OCI-LY1 (cell line): Measurements from ENCODE around the gene PSMD1.

Experiments used
- H2AFZ ChIP-seq: fragments of 200-600 bp; sonication (generic), shearing (Covaris generic); 2 replicates; pipeline ENCODE4 v1.6.0; 2014; ENCODE audit warnings: antibody characterized with exemption, mild to moderate bottlenecking, low read length
- H3F3A ChIP-seq: fragments of 200-600 bp; sonication (generic), shearing (Covaris generic); 2 replicates; pipeline ENCODE4 v1.6.0; 2014; ENCODE audit warnings: mild to moderate bottlenecking, antibody characterized with exemption, low read length, moderate library complexity; ENCODE audit not compliant: insufficient read depth
- H3K27ac ChIP-seq: fragments of 200-600 bp; sonication (generic); 2 replicates; pipeline ENCODE4 v1.5.1; 2014; ENCODE audit warnings: low read length, mixed run types, mild to moderate bottlenecking, low read depth; ENCODE audit not compliant: poor library complexity, severe bottlenecking
- H3K27me3 ChIP-seq: fragments of 200-600 bp; sonication (generic); 2 replicates; pipeline ENCODE4 v1.6.0; 2014; ENCODE audit warnings: antibody characterized with exemption, mild to moderate bottlenecking, low read length, moderate library complexity; ENCODE audit not compliant: insufficient read depth
- H3K36me3 ChIP-seq: fragments of 200-600 bp; sonication (generic); 2 replicates; pipeline ENCODE4 v1.6.1; 2014; ENCODE audit warnings: mild to moderate bottlenecking, antibody characterized with exemption, low read length, moderate library complexity, mixed read lengths; ENCODE audit not compliant: insufficient read depth
- H3K4me1 ChIP-seq: fragments of 200-600 bp; sonication (generic); 2 replicates; pipeline ENCODE4 v1.5.1; 2014; ENCODE audit warnings: mild to moderate bottlenecking, low read length, moderate library complexity; ENCODE audit not compliant: insufficient read depth, severe bottlenecking
- H3K4me2 ChIP-seq: fragments of 200-600 bp; sonication (generic), shearing (Covaris generic); 2 replicates; pipeline ENCODE4 v1.6.1; 2014; ENCODE audit warnings: low read length
- H3K4me3 ChIP-seq: fragments of 200-600 bp; sonication (generic); 2 replicates; pipeline ENCODE4 v1.5.1; 2014; ENCODE audit warnings: low read length, low read depth, mild to moderate bottlenecking, mixed read lengths; ENCODE audit not compliant: poor library complexity, severe bottlenecking
- H3K79me2 ChIP-seq: fragments of 200-600 bp; shearing (Covaris generic); 2 replicates; pipeline ENCODE4 v1.6.1; 2016; ENCODE audit warnings: mixed run types, low read length, mixed read lengths; ENCODE audit not compliant: insufficient read depth
- H3K9ac ChIP-seq: fragments of 200-600 bp; sonication (generic), shearing (Covaris generic); 2 replicates; pipeline ENCODE4 v1.6.1; 2014; ENCODE audit warnings: mild to moderate bottlenecking, low read length, mixed read lengths
- H3K9me2 ChIP-seq: fragments of 200-600 bp; sonication (generic), shearing (Covaris generic); 2 replicates; pipeline ENCODE4 v1.6.1; 2014; ENCODE audit warnings: low read depth, mild to moderate bottlenecking, low read length, mixed read lengths
- H3K9me3 ChIP-seq: fragments of 200-600 bp; shearing (Covaris generic); 2 replicates; pipeline ENCODE4 v1.6.1; 2014; ENCODE audit warnings: low read length, mixed read lengths
- H4K20me1 ChIP-seq: fragments of 200-600 bp; sonication (generic), shearing (Covaris generic); 2 replicates; pipeline ENCODE4 v1.6.0; 2016; ENCODE audit warnings: mild to moderate bottlenecking, low read length; ENCODE audit not compliant: insufficient read depth
- EZH2 ChIP-seq: fragments of 200-600 bp; sonication (generic), shearing (Covaris generic); IDR thresholded peaks from 2 replicates; pipeline ENCODE4 v1.8.0; 2017; ENCODE audit warnings: borderline replicate concordance, mixed run types, mild to moderate bottlenecking, antibody characterized with exemption, low read length, moderate library complexity, mixed read lengths
- TF ChIP-seq, protein P1 (sequence below): fragments of 200-600 bp; sonication (generic), shearing (Covaris generic); IDR thresholded peaks from 2 replicates; pipeline ENCODE4 v1.5.1; 2017; ENCODE audit warnings: mild to moderate bottlenecking, antibody characterized with exemption, low read length, moderate library complexity, mixed read lengths

The PSMD1 gene

DNA sequence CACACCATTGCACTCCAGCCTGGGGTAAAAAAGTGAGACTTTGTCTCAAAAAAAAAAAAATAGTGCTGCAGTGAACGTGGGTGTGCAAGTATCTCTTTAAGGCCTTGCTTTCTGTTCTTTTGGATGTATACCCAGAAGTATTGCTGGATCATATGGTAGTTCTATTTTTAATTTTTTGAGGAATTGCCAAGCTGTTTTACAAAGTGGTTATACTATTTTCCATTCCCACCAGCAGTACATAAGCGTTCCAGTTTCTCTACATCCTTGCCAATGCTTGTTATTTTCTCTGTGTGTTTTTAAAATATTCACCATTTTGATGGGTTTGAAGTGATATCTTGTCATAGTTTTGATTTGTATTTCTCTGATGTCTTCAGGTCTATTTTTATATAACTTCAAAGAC lies 154.8 kb downstream of the PSMD1 start:
- H2AFZ ChIP-seq = no peak overlapping the region
- H3K27ac ChIP-seq = no peak overlapping the region
- TF ChIP-seq, protein P1, sequence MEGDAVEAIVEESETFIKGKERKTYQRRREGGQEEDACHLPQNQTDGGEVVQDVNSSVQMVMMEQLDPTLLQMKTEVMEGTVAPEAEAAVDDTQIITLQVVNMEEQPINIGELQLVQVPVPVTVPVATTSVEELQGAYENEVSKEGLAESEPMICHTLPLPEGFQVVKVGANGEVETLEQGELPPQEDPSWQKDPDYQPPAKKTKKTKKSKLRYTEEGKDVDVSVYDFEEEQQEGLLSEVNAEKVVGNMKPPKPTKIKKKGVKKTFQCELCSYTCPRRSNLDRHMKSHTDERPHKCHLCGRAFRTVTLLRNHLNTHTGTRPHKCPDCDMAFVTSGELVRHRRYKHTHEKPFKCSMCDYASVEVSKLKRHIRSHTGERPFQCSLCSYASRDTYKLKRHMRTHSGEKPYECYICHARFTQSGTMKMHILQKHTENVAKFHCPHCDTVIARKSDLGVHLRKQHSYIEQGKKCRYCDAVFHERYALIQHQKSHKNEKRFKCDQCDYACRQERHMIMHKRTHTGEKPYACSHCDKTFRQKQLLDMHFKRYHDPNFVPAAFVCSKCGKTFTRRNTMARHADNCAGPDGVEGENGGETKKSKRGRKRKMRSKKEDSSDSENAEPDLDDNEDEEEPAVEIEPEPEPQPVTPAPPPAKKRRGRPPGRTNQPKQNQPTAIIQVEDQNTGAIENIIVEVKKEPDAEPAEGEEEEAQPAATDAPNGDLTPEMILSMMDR = no peak
- TF ChIP-seq EZH2 = no peak
- no peaks in the 10 kb centered on the region for H3K27me3 ChIP-seq
- H3K4me2 ChIP-seq = no peak overlapping the region
- H3K36me3 ChIP-seq = no peaks in the 10 kb centered on the region
- H3K4me3 ChIP-seq = no peak overlapping the region
- H3K79me2 ChIP-seq = no peaks in the 10 kb centered on the region
- no peak overlapping the region for H3K9ac ChIP-seq
- H3F3A ChIP-seq = no peaks in the 10 kb centered on the region
- no peaks in the 10 kb centered on the region for H3K9me2 ChIP-seq
- H4K20me1 ChIP-seq = no peaks in the 10 kb centered on the region
- peaks cover 2% of the 10 kb centered on the region for H3K4me1 ChIP-seq
- H3K9me3 ChIP-seq = no peaks in the 10 kb centered on the region

DNA sequence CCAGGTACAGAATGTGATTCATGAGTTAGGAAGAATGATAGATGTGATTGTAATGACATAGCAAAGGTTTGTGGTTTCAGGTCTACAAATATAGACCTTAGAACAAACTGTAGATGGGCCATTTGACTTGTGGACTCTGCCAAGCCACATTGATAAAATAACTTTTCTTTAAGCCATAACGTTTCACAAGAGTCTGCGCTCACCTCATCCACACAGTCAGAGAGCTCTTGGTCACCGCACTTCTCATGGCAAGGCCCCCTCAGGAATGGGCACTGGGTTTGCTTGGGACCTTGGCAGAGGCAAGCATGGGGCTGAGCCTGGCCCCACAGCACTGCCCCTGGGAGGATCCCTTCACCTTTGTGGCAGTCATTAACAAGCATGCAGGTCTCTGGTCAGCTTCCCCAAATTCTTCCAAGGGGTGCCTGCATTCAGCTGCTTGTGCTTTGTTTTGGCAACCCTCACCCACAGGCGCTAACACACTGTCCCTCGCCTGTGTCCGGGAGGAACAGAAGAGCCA lies 155.7 kb downstream of the PSMD1 start:
- no peaks in the 10 kb centered on the region for H3F3A ChIP-seq
- H3K4me3 ChIP-seq = no peak overlapping the region
- no peak overlapping the region for H3K4me2 ChIP-seq
- no peaks in the 10 kb centered on the region for H3K9me3 ChIP-seq
- H2AFZ ChIP-seq = no peak overlapping the region
- no peaks in the 10 kb centered on the region for H3K27me3 ChIP-seq
- H3K27ac ChIP-seq = no peak overlapping the region
- TF ChIP-seq EZH2 = no peak
- TF ChIP-seq, protein P1 = no peak
- no peaks in the 10 kb centered on the region for H3K79me2 ChIP-seq
- H3K9me2 ChIP-seq = no peaks in the 10 kb centered on the region
- H3K4me1 ChIP-seq = peaks cover 2% of the 10 kb centered on the region
- H3K36me3 ChIP-seq = no peaks in the 10 kb centered on the region; the same call in 1 of the 2 replicates
- H4K20me1 ChIP-seq = no peaks in the 10 kb centered on the region
- H3K9ac ChIP-seq = no peak overlapping the region

DNA sequence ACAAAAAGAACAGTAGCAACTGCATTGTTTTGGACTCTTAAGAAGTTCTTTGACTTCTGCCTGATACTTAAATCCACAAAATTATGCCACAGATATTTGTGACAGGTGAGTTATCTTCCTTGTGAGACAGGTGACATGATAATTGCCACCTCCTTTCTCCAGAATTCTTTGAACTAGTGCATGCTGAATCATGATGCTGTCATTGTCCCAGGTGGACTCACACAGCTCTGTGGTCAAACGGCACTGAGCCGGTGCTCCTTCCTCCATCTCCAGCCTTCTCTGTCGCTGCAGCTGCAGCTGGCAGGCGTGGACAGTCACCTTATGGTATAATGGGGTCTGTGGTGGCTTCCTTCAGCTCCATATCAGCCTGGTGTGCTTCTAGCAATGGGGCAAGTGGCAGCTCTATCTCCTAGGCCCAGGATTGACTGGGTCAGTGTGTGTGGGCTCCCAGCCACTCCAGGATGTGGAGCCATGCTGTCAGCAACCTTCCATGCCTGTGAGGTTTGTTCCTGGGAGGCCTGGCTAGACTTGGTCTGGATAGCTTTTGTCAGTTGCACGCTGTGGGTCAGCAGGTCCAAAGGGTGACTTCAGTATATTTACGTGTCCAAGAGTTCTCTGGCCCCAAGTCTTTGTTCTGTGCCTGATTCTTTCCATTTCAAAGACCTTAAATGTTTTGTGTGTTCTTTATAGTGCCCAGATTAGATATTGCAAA lies 157.4 kb downstream of the PSMD1 start:
- Histone ChIP-seq H3K36me3 (no peaks in the 10 kb centered on the region; the same call in 1 of the 2 replicates), H3K4me1 (no peaks in the 10 kb centered on the region), H3K9me2 (no peaks in the 10 kb centered on the region), H3F3A (no peaks in the 10 kb centered on the region), H3K79me2 (no peaks in the 10 kb centered on the region), H3K27me3 (no peaks in the 10 kb centered on the region), H3K27ac (no peak overlapping the region), H4K20me1 (no peaks in the 10 kb centered on the region), H2AFZ (no peak overlapping the region), H3K9ac (no peak overlapping the region), H3K9me3 (no peaks in the 10 kb centered on the region), H3K4me3 (no peak overlapping the region), H3K4me2 (no peak overlapping the region)
- TF ChIP-seq, protein P1 = no peak
